ENCODE measurements around the gene LYSMD1. TPM values are rescaled to one million over a fixed set of nuclear protein-coding genes. Genes with fewer than 3 reads are reported as not detected.

LYSMD1 gene
- total and polyA plus RNA-seq, 2 donors (not counting 3 experiments of a cell fraction or from before 2014, with no cell fraction given): 1.7 to 8.2 TPM

GRCh38 chr1:151130987-151131586 is 34.6 kb downstream of the LYSMD1 start:
- Histone ChIP-seq H3K9ac (replicated peaks; ENCODE audit: extremely low read depth, insufficient read depth, low read length) (no peak overlapping the region), H3K79me2 (ENCODE audit: control insufficient read depth, insufficient read depth, low read length) (no peaks in the 10 kb centered on the region), H3K36me3 (ENCODE audit: control insufficient read depth in 2 of 2, extremely low read depth in 1 of 2, insufficient read depth in 2 of 2, low read length in 2 of 2) (peaks cover 0 to 26% of the 10 kb centered on the region in 2 experiments), H2AFZ (ENCODE audit: low read depth, low read length) (peak overlapping the region; percentile 25), H3K4me3 (replicated peaks in 1 of 3; ENCODE audit: insufficient read depth in 1 of 3, low read depth in 1 of 3, low read length in 3 of 3) (peak overlapping the region in 1 of 3 experiments; percentile 10), H3K27ac (ENCODE audit: insufficient read depth, low read depth, low read length) (no peak overlapping the region), H4K20me1 (replicated peaks; ENCODE audit: control insufficient read depth, extremely low read depth, insufficient read depth, low read length) (no peaks in the 10 kb centered on the region), H3K27me3 (ENCODE audit: control insufficient read depth in 2 of 2, insufficient read depth in 2 of 2, low read length in 2 of 2) (no peaks in the 10 kb centered on the region), H3K9me3 (replicated peaks; ENCODE audit: control insufficient read depth, insufficient read depth, low read length) (no peaks in the 10 kb centered on the region), H3K4me1 (ENCODE audit: control insufficient read depth, extremely low read depth, insufficient read depth, low read length) (peaks cover 6% of the 10 kb centered on the region), H3K4me2 (ENCODE audit: insufficient read depth, low read length) (peak overlapping the region; percentile 56), H3K9me1 (replicated peaks; ENCODE audit: control insufficient read depth, extremely low read depth, insufficient read depth, low read length) (no peaks in the 10 kb centered on the region)
- ChIA-PET CTCF (interaction anchor here (0.7 to 6.6 kb wide), 11 partner anchors 10 to 83 kb away, joined by 3 to 53 read pairs (median 4); partner anchors contain the start of genes C1orf56, GABPB2 and TNFAIP8L2), POLR2A (interaction anchor here (0.9 to 1.0 kb wide), 2 partner anchors 12 to 13 kb away, joined by 3 to 4 read pairs; no protein-coding TSS in a partner anchor)
- FAIRE-seq: peak; percentile 75
- TF ChIP-seq FOS (IDR thresholded peaks at IDR 0.05; ENCODE audit: borderline replicate concordance, insufficient read depth, low read length) (no peak), CTCF (IDR thresholded peaks at IDR 0.05; ENCODE audit: extremely low read depth in 1 of 2, insufficient read depth in 1 of 2, low read depth in 1 of 2, low read length in 2 of 2) (no peak), GATA2 (IDR thresholded peaks at IDR 0.05; ENCODE audit: insufficient read depth, insufficient read length, low read depth, low read length) (no peak), POLR2A (IDR thresholded peaks at IDR 0.05; ENCODE audit: low read depth, low read length) (peak; percentile 35), POLR2AphosphoS5 (IDR thresholded peaks at IDR 0.05; ENCODE audit: insufficient read depth, low read depth, low read length) (peak; percentile 30), JUN (IDR thresholded peaks at IDR 0.05; ENCODE audit: borderline replicate concordance, insufficient read depth, insufficient read length, low read depth) (no peak), EZH2 (IDR thresholded peaks at IDR 0.05; ENCODE audit: borderline replicate concordance, low read depth, low read length, severe bottlenecking) (no peak)
- no TSS peak for BruUV-seq (replicated peaks)
- intact Hi-C loops (cut with micrococcal nuclease) (no loop called here), dilution Hi-C loops (cut with MboI; ENCODE audit: extremely low pct_ligation_motif_present, low sequenced_read_pairs) (no loop called here)
- peak; percentile 81 for DNase-seq (ENCODE audit: low read depth, low spot score)
